ENCODE data around the gene ZNF334.

Gene ZNF334

GRCh38 chr20:46544576-46544975 lies 31.2 kb upstream of the ZNF334 start:
- Histone ChIP-seq H3K36me3 (ENCODE audit: control insufficient read depth, low read depth, low read length) (no peaks in the 10 kb centered on the region), H3K27me3 (ENCODE audit: control insufficient read depth, insufficient read depth, low read length) (no peaks in the 10 kb centered on the region), H3K9ac (ENCODE audit: low read length) (no peak overlapping the region), H3K9me3 (ENCODE audit: control insufficient read depth, low read depth, low read length) (no peaks in the 10 kb centered on the region), H3K4me1 (ENCODE audit: control insufficient read depth, low read depth, low read length) (no peaks in the 10 kb centered on the region), H3K27ac (ENCODE audit: low read length) (no peak overlapping the region), H3K4me3 (ENCODE audit: low read length) (no peak overlapping the region)

DNA sequence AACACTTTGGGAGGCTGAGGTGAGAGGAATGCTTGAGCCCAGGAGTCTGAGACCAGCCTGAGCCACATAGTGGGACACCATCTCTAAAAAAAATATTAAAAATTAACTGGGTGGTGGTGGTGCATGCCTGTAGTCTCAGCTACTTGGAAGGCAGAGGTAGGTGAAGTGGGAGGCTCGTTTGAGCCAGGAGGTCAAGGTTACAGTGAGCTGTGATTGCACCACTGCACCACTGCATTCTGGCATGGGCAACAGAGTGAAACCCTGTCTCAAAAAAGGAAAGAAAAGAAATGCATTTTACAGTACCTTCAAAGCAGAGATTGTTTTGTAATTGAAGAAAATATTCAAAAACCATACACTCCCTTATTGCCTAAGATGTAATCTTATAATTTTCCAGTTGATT lies 30.6 kb upstream of the ZNF334 start:
- Histone ChIP-seq H3K4me3 (ENCODE audit: low read length) (no peak overlapping the region), H3K9ac (ENCODE audit: low read length) (no peak overlapping the region), H3K27ac (ENCODE audit: low read length) (no peak overlapping the region), H3K9me3 (ENCODE audit: control insufficient read depth, low read depth, low read length) (no peaks in the 10 kb centered on the region), H3K36me3 (ENCODE audit: control insufficient read depth, low read depth, low read length) (no peaks in the 10 kb centered on the region), H3K4me1 (ENCODE audit: control insufficient read depth, low read depth, low read length) (peaks cover 6% of the 10 kb centered on the region), H3K27me3 (ENCODE audit: control insufficient read depth, insufficient read depth, low read length) (no peaks in the 10 kb centered on the region)

GRCh38 chr20:46543033-46543432 lies 29.7 kb upstream of the ZNF334 start:
- no peaks in the 10 kb centered on the region for H3K27me3 ChIP-seq (ENCODE audit: control insufficient read depth, insufficient read depth, low read length)
- H3K36me3 ChIP-seq (ENCODE audit: control insufficient read depth, low read depth, low read length): no peaks in the 10 kb centered on the region
- no peak overlapping the region for H3K27ac ChIP-seq (ENCODE audit: low read length)
- no peaks in the 10 kb centered on the region for H3K9me3 ChIP-seq (ENCODE audit: control insufficient read depth, low read depth, low read length)
- H3K4me3 ChIP-seq (ENCODE audit: low read length): no peak overlapping the region
- H3K9ac ChIP-seq (ENCODE audit: low read length): no peak overlapping the region
- peaks cover 7% of the 10 kb centered on the region for H3K4me1 ChIP-seq (ENCODE audit: control insufficient read depth, low read depth, low read length)

DNA sequence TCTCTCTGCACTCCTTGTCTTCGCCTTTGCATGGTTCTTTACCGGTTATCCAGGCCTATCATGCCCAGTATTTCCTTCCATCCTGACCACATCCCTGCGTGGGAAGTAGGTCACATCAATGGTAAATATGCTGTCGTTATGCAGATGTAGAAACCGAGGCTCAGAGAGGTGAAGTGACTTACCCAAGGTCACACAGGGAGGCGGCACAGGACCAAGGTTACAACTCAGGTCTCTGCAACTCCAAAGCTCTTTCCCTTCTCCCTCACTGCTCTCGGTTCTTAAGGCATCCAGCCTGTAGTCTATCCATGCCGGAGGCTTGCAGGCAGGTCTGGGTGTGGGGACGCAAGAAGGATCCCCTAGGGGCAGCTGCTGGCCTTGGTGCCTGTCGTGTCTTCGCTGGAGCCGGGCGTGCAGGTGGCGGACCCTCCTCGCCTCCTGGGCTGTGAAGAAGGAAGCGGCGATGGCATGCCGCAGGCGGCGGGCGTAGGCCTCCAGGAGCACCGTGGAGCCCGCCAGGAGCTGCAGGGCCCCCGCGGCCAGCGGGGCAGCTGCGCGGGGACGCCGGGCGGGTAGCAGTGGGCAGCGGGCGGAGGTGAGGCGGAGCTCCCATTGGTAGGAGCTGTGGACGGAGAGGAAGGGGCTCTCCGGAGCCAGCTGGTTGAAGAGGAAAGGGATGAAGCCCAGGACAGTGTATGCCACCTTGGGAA lies 28.0 kb upstream of the ZNF334 start:
- no peaks in the 10 kb centered on the region for H3K36me3 ChIP-seq (ENCODE audit: control insufficient read depth, low read depth, low read length)
- no peaks in the 10 kb centered on the region for H3K9me3 ChIP-seq (ENCODE audit: control insufficient read depth, low read depth, low read length)
- peaks cover 7% of the 10 kb centered on the region for H3K4me1 ChIP-seq (ENCODE audit: control insufficient read depth, low read depth, low read length)
- H3K4me3 ChIP-seq (ENCODE audit: low read length): no peak overlapping the region
- H3K27me3 ChIP-seq (ENCODE audit: control insufficient read depth, insufficient read depth, low read length): no peaks in the 10 kb centered on the region
- H3K27ac ChIP-seq (ENCODE audit: low read length): no peak overlapping the region
- no peak overlapping the region for H3K9ac ChIP-seq (ENCODE audit: low read length)

- Histone ChIP-seq H3K27me3 (ENCODE audit: control insufficient read depth, insufficient read depth, low read length) (no peaks in the 10 kb centered on the region), H3K4me1 (ENCODE audit: control insufficient read depth, low read depth, low read length) (peaks cover 7% of the 10 kb centered on the region), H3K9ac (ENCODE audit: low read length) (no peak overlapping the region), H3K4me3 (ENCODE audit: low read length) (no peak overlapping the region), H3K36me3 (ENCODE audit: control insufficient read depth, low read depth, low read length) (no peaks in the 10 kb centered on the region), H3K9me3 (ENCODE audit: control insufficient read depth, low read depth, low read length) (no peaks in the 10 kb centered on the region), H3K27ac (ENCODE audit: low read length) (no peak overlapping the region)
Observed at GRCh38 chr20:46539113-46539512, 25.8 kb upstream of the ZNF334 start.

DNA sequence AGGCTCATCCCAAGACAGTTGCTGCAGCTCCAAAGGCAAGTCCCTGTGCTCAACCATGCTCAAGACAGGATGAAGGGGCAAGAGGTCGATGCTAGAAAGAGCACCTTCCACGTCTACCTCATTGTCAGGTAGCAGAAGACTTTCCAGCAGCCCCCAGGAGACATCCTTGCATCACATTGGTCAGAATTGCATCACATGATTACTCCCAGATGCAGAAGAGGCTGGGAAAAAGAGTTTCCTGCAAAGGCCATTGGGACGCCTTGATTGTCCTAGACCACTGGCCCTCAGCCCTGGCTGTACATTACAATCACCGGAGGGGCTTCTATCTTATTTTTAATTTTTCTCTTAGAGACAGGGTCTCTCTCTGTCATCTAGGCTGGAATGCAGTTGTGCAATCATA lies 17.3 kb upstream of the ZNF334 start:
- Histone ChIP-seq H3K9ac (ENCODE audit: low read length) (no peak overlapping the region), H3K27ac (ENCODE audit: low read length) (no peak overlapping the region), H3K36me3 (ENCODE audit: control insufficient read depth, low read depth, low read length) (no peaks in the 10 kb centered on the region), H3K4me3 (ENCODE audit: low read length) (no peak overlapping the region), H3K27me3 (ENCODE audit: control insufficient read depth, insufficient read depth, low read length) (no peaks in the 10 kb centered on the region), H3K4me1 (ENCODE audit: control insufficient read depth, low read depth, low read length) (no peaks in the 10 kb centered on the region), H3K9me3 (ENCODE audit: control insufficient read depth, low read depth, low read length) (no peaks in the 10 kb centered on the region)

DNA sequence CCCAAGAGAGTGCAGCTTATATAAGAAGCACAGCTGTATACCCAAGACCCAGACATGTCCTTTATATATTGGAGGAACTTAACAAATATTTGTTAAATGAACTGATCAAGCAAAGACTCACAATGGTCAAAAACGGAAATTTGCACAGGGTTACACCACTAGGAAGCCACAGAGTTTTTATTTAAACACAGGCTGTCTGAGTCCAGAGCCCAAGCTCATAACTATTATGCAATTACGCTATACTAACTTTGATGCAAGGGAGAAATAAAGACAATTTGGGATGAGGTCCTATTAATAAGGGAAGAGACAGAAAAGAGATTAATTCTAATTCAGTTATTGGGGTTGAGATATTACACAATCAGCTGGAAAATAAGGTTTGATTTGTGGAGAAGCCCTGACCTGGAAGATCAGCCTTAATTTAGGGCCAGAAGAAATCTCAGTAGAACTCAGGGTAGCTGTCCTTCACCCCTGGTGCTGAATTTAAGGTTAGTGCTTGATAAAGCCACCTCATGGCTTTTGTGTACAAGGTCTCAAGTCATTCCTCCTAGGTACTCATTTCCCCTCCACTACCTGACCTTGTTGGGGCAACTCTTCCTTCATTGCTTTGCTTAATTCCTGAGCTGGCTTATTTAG lies 10.5 kb upstream of the ZNF334 start:
- no peaks in the 10 kb centered on the region for H3K4me1 ChIP-seq (ENCODE audit: control insufficient read depth, low read depth, low read length)

DNA sequence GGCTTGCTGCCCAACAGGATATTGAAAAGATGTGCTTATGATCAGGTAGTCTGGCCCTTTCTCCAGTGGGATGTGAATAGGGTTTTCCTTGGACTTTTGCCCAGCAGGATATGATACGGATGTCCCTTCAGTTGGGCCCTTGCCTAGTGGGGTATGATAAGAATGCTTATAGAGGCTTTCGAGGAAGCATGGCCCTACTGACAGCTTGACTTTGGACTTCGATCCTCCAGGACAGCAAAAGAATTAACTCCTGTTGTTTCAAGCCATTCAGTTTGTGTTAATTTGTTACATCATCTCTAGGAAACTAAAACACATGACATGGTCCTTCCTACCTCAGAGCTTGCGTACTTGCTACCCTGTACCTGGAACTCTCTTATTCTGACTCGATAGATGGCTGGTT lies 9.7 kb upstream of the ZNF334 start:
- Histone ChIP-seq H3K9me3 (ENCODE audit: control insufficient read depth, low read depth, low read length) (no peaks in the 10 kb centered on the region), H3K27ac (ENCODE audit: low read length) (no peak overlapping the region), H3K36me3 (ENCODE audit: control insufficient read depth, low read depth, low read length) (no peaks in the 10 kb centered on the region), H3K9ac (ENCODE audit: low read length) (no peak overlapping the region), H3K4me1 (ENCODE audit: control insufficient read depth, low read depth, low read length) (no peaks in the 10 kb centered on the region), H3K4me3 (ENCODE audit: low read length) (no peak overlapping the region), H3K27me3 (ENCODE audit: control insufficient read depth, insufficient read depth, low read length) (peaks cover 3% of the 10 kb centered on the region)

More for the DNA sequence above, 10.5 kb upstream of the ZNF334 start:
- H3K36me3 ChIP-seq (ENCODE audit: control insufficient read depth, low read depth, low read length): no peaks in the 10 kb centered on the region
- H3K4me3 ChIP-seq (ENCODE audit: low read length): no peak overlapping the region
- no peak overlapping the region for H3K9ac ChIP-seq (ENCODE audit: low read length)
- peaks cover 3% of the 10 kb centered on the region for H3K27me3 ChIP-seq (ENCODE audit: control insufficient read depth, insufficient read depth, low read length)
- no peaks in the 10 kb centered on the region for H3K9me3 ChIP-seq (ENCODE audit: control insufficient read depth, low read depth, low read length)
- H3K27ac ChIP-seq (ENCODE audit: low read length): no peak overlapping the region

DNA sequence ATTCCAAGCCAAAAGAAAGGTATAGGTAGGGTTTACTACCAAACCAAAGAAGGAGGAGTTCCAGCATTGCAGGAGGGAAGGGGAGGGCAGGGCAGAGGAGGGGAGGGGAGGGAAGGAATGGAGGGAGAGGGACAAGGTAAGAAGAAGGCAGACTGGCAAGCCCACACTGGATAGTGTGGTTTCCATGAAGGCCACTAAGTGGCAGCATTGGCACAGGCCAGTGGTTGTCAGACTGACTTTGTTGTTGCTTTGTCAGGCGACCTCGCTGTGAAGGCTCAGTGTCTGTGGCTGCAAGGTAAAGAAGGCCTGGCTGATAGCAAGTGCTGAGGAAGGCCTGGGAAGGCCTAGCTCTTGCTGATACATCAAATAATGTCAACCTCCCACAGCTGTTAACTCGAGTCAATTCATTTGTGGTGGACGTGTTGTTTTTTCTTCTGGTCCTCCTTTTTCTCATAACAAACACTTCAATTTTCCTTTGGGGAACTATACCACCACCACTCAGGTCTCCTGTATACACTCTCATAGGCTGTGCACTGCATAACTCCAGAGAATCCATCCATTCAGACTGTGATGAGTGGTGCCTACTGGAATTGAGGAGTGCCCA lies 7.7 kb upstream of the ZNF334 start:
- Histone ChIP-seq H3K4me3 (ENCODE audit: low read length) (no peak overlapping the region), H3K27ac (ENCODE audit: low read length) (no peak overlapping the region), H3K27me3 (ENCODE audit: control insufficient read depth, insufficient read depth, low read length) (peaks cover 10% of the 10 kb centered on the region), H3K4me1 (ENCODE audit: control insufficient read depth, low read depth, low read length) (no peaks in the 10 kb centered on the region), H3K36me3 (ENCODE audit: control insufficient read depth, low read depth, low read length) (no peaks in the 10 kb centered on the region), H3K9me3 (ENCODE audit: control insufficient read depth, low read depth, low read length) (no peaks in the 10 kb centered on the region), H3K9ac (ENCODE audit: low read length) (no peak overlapping the region)

GRCh38 chr20:46520540-46520939 lies 7.2 kb upstream of the ZNF334 start:
- H3K27ac ChIP-seq (ENCODE audit: low read length): no peak overlapping the region
- no peaks in the 10 kb centered on the region for H3K36me3 ChIP-seq (ENCODE audit: control insufficient read depth, low read depth, low read length)
- no peak overlapping the region for H3K9ac ChIP-seq (ENCODE audit: low read length)
- no peak overlapping the region for H3K4me3 ChIP-seq (ENCODE audit: low read length)
- H3K4me1 ChIP-seq (ENCODE audit: control insufficient read depth, low read depth, low read length): no peaks in the 10 kb centered on the region
- H3K9me3 ChIP-seq (ENCODE audit: control insufficient read depth, low read depth, low read length): no peaks in the 10 kb centered on the region
- H3K27me3 ChIP-seq (ENCODE audit: control insufficient read depth, insufficient read depth, low read length): peaks cover 10% of the 10 kb centered on the region

DNA sequence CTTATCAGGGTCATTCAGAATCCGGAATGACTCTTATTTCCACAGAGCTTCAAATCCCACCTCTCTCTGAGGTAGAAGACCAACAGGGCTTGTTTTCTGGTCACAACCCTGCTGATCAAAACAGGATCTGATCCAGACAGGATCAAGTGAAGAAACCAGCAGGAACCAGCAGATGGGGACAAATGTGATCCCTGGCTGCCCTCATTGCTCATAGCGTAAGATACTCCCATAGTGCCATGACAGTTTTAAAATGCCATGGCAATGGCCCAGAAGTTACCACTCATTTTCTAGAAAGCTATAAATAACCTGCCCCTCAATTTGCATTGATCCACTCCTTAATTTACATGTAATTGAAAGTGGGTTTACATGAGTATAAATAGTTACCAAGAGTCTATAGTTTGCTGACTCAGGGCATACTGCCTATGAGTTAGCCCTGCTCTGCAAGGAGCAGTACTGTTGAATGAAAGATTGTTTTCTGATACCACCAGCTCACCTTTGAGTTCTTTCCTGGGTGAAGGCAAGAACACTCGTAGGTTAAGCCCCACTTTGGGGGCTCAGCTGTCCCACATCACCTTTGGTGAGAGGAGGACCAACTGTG lies 6.2 kb upstream of the ZNF334 start:
- no peak overlapping the region for H3K4me3 ChIP-seq (ENCODE audit: low read length)
- no peaks in the 10 kb centered on the region for H3K36me3 ChIP-seq (ENCODE audit: control insufficient read depth, low read depth, low read length)
- peaks cover 7% of the 10 kb centered on the region for H3K27me3 ChIP-seq (ENCODE audit: control insufficient read depth, insufficient read depth, low read length)
- no peaks in the 10 kb centered on the region for H3K4me1 ChIP-seq (ENCODE audit: control insufficient read depth, low read depth, low read length)
- H3K9me3 ChIP-seq (ENCODE audit: control insufficient read depth, low read depth, low read length): no peaks in the 10 kb centered on the region
- no peak overlapping the region for H3K9ac ChIP-seq (ENCODE audit: low read length)
- H3K27ac ChIP-seq (ENCODE audit: low read length): no peak overlapping the region

Data from iPS-18a (cell line).